WTC11 (cell line): ENCODE data around the gene TXNIP.

ENCODE experiments used
- FOXK1 ChIP-seq: sonication (generic); formaldehyde crosslinking; IDR thresholded peaks from 2 replicates; pipeline ENCODE4 v1.8.0; 2022; ENCODE audit warnings: mild to moderate bottlenecking, moderate library complexity, missing genetic modification reagents
- KAT7 ChIP-seq: sonication (generic); formaldehyde crosslinking; IDR thresholded peaks from 2 replicates; pipeline ENCODE4 v1.8.1; 2023; ENCODE audit warnings: missing genetic modification reagents, mild to moderate bottlenecking, borderline replicate concordance
- MXD4 ChIP-seq: fragments of 250-450 bp; sonication (Bioruptor Pico); IDR thresholded peaks from 2 replicates; pipeline ENCODE4 v1.8.0; 2021; ENCODE audit warnings: mild to moderate bottlenecking, moderate library complexity, borderline replicate concordance
- SP1 ChIP-seq: sonication (generic); formaldehyde crosslinking; conservative IDR thresholded peaks from 2 replicates; pipeline ENCODE4 v1.8.1; 2022; ENCODE audit warnings: missing genetic modification reagents
- ZNF317 ChIP-seq: sonication (generic); formaldehyde crosslinking; IDR thresholded peaks from 2 replicates; pipeline ENCODE4 v1.8.1; 2023; ENCODE audit warnings: low read depth, mild to moderate bottlenecking, moderate library complexity, missing genetic modification reagents, borderline replicate concordance
- TF ChIP-seq, protein P1 (sequence below): sonication (generic); formaldehyde crosslinking; IDR thresholded peaks from 2 replicates; pipeline ENCODE4 v1.8.1; 2023; ENCODE audit warnings: mild to moderate bottlenecking, missing genetic modification reagents, moderate library complexity
- TF ChIP-seq, protein P2 (sequence below): fragments of 200-600 bp; IDR thresholded peaks from 2 replicates; pipeline ENCODE4 v1.8.0; 2022; ENCODE audit warnings: antibody characterized with exemption
- TF ChIP-seq, protein P3 (sequence below): sonication (generic); formaldehyde crosslinking; conservative IDR thresholded peaks from 2 replicates; pipeline ENCODE4 v1.8.1; 2022; ENCODE audit warnings: mild to moderate bottlenecking, missing genetic modification reagents
- TF ChIP-seq, protein P4 (sequence below): sonication (generic); formaldehyde crosslinking; IDR thresholded peaks from 2 replicates; pipeline ENCODE4 v1.8.0; 2022; ENCODE audit warnings: mild to moderate bottlenecking, missing genetic modification reagents

DNA sequence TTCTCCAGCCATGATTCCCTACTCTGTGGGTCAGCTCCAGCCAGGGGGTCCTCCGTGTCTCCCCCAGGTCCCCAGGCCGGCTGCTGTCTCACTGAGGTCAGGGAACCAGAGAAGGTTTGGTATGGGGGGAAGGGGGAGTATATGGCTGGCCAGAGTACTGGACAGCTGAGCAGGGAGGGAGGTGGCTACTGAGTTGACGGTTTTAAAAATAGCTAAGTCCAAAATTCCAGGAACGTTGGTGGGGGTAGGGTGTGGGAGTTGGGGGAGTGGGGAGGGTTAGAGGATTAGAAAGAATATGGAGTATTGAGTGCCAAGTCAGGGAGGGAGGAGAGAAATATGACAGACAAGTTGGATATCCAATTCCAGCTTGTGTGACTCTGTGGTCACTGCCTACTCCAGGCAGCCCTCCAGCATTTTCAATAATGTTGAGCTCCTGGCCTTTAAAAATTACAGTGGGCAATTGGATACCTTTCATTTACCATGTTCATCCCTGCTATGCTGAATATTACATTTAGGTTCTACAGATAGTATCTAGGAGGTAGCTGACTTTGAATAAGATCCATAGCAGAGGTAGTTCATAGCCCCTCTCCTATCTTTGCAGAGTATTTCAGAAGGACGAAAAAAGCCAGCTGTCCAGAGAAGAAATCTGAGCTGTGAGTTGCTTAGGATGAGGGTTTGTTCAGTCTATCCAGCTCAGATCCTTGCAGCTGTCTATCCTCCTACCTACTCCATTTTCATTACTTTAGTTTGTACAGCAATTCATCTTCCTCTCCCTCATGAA lies 25.4 kb upstream of the TXNIP start, which contains the start of gene HJV:
- TF ChIP-seq, protein P1, sequence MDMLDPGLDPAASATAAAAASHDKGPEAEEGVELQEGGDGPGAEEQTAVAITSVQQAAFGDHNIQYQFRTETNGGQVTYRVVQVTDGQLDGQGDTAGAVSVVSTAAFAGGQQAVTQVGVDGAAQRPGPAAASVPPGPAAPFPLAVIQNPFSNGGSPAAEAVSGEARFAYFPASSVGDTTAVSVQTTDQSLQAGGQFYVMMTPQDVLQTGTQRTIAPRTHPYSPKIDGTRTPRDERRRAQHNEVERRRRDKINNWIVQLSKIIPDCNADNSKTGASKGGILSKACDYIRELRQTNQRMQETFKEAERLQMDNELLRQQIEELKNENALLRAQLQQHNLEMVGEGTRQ (CRISPR knock-in tag): no peak
- TF ChIP-seq, protein P2, sequence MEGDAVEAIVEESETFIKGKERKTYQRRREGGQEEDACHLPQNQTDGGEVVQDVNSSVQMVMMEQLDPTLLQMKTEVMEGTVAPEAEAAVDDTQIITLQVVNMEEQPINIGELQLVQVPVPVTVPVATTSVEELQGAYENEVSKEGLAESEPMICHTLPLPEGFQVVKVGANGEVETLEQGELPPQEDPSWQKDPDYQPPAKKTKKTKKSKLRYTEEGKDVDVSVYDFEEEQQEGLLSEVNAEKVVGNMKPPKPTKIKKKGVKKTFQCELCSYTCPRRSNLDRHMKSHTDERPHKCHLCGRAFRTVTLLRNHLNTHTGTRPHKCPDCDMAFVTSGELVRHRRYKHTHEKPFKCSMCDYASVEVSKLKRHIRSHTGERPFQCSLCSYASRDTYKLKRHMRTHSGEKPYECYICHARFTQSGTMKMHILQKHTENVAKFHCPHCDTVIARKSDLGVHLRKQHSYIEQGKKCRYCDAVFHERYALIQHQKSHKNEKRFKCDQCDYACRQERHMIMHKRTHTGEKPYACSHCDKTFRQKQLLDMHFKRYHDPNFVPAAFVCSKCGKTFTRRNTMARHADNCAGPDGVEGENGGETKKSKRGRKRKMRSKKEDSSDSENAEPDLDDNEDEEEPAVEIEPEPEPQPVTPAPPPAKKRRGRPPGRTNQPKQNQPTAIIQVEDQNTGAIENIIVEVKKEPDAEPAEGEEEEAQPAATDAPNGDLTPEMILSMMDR: no peak
- TF ChIP-seq SP1: no peak
- no peak for TF ChIP-seq ZNF317 (CRISPR knock-in tag)
- no peak for TF ChIP-seq KAT7
- TF ChIP-seq, protein P3, sequence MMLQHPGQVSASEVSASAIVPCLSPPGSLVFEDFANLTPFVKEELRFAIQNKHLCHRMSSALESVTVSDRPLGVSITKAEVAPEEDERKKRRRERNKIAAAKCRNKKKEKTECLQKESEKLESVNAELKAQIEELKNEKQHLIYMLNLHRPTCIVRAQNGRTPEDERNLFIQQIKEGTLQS (CRISPR knock-in tag): no peak
- TF ChIP-seq MXD4 (CRISPR knock-in tag): no peak
- TF ChIP-seq FOXK1: no peak
- TF ChIP-seq, protein P4, sequence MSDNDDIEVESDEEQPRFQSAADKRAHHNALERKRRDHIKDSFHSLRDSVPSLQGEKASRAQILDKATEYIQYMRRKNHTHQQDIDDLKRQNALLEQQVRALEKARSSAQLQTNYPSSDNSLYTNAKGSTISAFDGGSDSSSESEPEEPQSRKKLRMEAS: no peak
